NCI-H524 (cell line): ENCODE data around the gene RSPH9.

Experiments used
- DNase-seq, 2 experiments: peaks; one replicate each; lab custom pipeline; 2025; lab: John Stamatoyannopoulos, UW

The RSPH9 gene

DNA sequence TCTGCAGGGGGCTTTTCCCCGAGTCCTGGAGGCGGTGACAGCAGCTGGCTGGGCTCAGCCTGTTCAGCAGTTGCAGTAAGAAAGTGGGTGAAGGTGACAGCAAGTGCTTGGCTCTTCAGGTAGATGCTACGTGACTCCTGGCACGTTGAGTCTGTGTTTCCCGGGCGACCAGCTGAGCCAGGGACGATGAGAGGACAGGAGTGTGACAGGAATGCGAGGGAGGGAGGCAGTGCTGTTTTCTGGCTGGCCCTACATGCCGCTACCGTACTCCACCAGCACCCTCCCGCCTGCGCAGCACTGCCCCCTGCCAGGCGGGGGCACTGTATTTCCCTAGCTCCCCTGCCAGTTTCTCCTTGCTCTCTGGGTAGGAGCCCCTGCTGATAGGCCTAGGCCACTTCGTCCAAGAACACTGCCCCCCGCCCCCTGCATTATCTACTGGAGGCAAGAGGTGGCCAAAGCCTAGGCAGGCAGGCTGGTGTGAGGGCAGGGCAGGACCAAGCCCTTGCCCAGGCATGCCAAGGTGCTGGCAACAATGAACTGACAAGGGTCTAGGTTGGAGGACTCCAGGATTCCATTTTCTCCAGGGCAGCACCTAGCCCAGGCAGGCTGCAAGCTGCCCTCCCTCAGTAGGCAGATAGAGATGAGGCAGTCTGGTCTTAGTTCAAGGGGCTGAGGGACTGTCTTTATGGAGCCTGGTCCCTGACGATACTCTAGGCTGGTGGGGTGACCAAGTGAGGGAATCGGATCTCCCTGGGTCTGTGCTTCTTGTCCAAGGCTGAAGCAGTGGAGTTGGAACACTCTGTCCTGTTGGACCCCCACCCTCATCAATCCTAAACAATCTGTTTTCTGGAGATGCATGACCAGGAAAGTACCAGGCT lies 23.6 kb downstream of the RSPH9 start:
- DNase-seq = peak; percentile 80 to 98

DNA sequence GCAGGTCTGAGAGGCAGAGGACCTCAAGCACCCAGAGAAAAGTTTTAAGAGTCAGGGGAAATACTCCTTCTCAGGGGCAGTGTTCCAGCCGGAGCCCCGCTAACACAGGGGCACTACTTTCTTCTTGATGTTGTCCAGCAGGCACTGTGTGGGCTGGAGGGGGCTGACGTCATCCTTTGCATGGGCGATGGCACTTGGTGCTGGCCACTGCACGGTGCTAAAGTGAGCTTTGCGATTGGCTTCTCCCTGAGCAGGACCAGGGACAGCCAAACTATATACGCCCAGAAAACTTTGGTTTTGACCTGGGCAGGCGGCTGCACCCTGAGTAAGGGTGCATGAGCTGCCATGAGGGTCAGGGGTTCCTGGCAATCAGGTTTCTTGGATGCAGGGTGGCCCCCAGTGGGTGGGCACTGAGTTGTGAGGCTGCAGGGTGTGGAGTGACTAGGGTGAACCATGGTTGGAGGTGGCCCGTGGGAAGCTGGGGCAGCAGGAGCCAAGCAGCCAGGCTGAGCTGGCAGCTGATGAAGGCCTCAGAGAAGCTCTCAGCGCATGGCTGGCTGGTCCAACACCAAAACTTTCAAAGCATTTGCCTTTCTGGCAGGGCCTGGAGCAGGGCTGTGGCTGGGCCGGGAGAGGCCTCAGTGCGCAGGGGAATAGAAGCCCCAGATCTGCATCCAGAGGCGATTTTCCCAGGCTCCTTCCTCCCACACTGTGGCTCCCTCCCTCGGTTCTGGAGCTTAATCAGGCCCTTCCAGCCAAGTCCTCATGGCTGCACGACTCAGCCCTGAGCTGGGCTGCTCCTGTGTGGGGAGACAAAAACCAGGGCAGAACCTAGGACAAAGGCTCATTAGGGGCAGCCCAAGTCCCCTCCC lies 24.4 kb downstream of the RSPH9 start:
- DNase-seq = peak in 1 of 2 experiments; percentile 38

DNA sequence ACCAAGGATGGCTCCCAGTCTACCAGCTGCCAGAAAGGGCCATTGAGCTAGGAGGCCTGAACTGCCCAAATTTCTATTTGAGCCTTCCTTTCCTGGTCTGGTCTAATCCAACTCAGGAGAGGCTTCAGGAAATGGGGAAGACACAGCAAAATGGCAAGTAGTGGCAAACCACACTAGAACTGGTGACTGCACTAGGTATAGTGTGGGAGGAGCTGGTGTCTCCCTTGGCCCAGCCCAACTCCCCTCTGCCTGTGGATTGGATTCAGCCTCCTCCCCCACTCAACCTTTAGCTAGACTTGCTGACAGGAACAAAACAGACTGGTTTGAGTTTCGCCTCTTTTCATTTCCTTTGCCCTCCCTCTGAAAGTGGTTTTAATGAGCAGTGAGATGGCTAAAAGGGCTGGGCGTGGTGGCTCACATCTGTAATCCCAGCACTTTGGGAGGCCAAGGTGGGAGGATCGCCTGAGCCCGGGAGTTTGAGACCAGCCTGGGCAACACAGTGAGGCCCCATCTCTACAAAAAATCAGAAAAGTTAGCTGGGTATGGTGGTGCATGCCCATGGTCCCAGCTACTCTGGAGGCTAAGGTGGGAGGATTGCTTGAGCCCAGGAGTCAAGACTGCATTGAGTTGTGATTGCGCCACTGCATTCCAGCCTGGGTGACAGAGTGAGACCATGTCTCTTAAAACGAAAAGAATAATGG lies 25.2 kb downstream of the RSPH9 start:
- no peak for DNase-seq

DNA sequence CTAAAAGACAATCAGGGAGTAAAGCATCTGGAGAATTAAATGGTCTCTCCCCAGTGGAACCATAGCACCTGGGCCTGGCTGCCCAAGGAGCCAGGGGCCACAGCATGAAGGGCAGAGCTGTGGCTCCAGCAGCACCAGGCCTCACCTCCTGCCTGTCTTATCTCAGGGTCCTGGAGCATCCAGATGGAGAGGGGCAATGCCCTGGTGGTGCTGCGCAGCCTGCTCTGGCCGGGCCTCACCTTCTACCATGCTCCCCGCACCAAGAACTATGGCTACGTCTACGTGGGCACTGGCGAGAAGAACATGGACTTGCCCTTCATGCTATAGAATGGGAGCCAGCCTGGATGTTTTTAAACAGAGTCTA lies 25.8 kb downstream of the RSPH9 start:
- DNase-seq = no peak

DNA sequence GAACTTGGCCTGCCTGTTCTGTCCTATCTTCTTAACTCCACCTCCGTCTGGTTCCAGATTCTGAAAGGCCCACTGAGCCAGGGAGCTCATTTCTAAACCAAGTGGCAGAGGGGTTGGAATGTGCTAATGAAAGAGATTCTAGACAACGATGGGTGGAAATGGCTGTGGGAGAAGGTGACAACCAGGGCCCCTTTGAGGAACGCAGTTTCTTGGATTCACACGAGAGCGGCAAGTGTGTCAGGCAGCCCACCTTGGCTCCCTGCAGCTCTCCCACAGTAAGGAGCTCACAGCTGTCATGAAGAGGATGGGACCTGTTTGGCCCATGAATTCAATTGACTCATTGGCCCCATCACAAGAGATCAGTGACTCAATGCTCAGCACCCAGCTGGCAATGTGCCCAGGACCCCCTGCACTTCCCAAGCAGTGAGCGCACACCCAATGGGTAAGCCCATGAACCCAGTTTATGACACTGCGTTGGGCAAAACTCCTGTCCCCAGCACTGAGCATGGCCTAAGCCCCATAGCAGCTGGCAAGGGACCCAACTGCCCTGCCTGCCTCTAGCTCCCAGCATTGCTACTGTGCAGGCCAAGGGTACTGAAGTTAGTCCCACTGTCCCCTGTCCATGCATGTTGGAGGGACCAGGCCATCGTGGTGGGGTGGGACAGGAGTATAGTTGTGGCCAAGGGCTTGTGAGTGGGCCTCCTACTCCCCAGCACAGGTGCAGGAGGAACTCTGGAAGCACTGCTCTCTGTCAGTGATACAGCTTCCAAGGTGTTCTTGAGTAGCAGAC lies 26.4 kb downstream of the RSPH9 start:
- no peak for DNase-seq

DNA sequence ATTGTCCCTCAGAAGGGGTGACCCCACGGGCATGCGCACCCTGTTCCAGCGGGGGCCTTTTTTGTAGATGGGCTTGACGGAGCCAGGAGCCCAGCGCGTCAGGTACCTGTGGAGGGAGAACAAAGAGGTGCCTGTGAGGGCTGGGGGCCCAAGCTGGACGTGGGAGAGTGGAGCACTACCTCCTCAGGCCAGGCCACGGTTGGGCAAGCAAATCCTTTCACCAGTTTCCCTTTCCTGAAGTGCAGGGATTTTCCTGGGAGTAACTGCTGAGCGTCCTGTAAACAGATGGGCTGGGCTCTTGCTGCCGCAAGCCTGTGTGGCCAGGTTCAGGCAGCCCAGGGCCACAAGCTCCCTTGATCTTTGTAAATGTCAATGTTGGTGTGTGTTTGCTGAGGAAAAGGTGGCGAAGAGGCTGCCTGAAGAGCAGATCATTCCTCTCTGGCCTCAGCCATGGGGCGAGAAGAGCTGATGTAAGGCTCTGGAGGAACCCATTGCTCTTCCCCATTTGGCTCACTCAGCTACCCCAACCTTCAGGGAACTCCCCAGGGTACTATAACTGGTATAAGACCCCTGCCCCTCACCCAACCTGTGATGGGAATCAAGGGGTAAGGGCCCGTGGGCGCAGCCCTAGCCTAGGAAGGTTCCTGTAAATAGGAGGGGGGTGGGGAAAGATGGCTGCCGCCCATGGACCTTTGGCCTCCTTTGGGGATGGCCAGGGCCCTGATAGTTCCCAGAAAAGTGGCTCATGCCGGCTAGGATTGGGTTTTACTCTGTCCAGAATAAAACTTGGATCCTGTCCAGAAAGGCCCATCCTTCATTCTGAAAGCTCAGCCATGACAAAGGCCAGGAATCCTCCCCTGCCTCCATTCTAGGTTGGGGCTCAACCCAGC lies 27.2 kb downstream of the RSPH9 start:
- no peak for DNase-seq

DNA sequence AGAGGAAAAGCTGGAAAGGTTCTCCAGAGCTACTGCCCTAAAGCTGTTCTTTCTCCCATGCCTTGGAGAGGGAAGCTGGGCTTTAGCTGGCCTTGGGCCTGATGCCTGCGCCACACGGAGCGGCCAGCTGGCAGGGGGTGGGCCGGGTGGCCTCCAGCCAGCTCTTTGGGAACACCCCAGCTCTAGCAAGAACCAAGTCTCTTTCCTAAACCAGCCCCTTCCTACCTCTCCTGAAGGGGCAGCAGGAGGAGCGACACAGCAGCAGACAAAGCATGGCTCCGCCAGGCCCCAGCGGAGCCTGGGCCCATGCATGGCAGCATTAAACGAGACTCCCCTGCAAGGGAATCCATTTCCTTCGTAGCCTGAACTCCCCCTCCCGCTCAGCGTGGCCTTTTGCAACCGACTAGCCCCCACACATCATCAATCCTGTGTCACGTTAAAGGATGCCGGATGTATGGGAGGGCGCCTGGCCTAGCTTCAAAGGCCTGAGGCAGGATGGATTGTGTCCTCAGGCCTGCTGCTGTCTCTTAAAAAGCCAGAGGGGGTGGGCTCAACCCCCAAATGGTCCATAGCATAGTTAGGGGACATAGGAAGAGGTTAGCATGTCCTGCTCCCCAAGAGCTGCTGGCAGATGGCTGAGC lies 28.7 kb downstream of the RSPH9 start:
- DNase-seq = no peak

DNA sequence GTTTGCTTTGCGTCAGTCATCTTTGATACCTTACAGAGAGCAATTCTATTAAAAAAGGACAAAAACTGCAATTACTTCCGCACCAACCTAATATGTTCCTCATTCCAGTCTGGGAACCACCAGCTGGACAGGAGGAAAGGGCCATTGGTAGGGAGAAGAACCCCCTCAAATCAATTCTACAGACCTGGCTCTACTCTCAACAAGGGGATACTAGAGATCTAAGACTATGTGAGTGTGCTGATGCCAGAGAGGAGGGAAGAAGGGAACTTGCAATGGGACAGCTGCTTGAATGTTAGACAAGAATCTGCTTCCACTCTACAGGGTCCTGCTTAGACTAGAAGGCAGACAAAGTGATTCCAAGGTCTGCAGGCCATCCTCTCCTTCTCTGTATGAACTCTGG lies 29.5 kb downstream of the RSPH9 start:
- DNase-seq = no peak

DNA sequence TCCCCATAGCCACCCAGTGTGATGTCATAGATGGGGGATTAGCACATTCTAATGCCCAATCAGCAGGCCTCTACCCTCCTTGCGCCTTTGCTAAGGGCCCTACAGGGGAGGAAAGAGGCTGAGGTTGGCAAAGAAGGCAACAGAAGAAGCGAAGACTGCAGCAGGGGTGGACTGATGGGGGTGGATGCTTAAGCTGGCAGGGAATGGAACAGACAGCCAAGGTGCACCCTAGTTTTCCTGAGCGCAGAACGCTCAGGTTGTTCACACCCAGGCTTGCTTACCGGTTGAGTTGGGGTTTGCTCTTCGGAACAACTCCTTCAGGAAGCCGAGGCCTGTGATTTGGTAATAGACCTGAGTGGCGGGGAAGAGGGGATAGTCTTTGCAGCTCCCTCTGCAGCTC lies 30.1 kb downstream of the RSPH9 start:
- DNase-seq = no peak

DNA sequence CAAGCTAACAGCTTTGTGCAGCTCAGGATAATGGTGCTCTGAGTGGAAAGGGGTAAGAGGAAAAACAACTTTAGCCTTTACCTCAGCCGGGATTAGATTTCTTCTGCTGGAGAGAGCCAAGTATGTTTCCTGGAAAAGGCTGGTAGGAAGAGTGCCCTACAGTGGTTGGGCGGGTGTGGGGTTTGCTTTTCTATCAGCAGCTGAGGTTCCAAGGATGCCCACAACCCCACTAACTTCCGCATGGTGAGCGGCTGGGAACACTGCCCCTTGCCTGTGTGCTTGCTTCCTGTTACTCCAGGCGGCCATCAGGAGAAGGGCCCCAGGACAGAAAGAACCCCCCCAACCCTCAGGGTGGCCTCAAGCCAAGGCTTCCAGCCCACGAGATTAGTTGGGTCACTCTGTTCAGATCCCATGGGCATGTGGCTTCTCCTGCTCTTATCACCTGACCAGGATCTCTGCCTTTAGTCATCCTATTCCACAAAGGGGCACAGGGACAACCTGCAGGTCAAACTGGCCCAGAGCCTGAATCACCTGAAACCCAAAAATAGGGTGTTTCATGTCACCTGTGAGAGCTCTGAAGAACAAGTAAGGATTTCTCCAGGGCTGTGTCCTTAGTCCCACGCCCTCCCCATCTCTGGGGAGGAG lies 32.2 kb downstream of the RSPH9 start:
- DNase-seq = no peak

DNA sequence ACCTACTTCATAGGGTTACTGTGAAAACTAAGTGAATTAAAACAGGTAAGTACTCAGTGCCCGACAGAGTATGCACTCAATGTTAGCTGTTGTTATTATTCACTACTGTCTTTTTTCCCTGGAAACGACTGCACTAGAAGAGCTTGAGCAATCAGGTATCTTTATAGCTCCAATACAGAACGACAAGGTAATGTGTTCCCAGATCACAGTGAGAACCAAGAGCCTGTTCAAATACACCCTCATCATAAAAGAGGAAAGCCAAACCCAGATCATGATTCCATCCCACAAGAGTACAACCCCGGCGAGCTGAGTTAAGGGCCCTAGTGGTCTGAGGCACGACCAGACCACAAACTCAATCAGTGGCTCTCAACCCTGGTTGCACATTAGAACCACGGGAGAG lies 32.9 kb downstream of the RSPH9 start:
- DNase-seq = no peak

DNA sequence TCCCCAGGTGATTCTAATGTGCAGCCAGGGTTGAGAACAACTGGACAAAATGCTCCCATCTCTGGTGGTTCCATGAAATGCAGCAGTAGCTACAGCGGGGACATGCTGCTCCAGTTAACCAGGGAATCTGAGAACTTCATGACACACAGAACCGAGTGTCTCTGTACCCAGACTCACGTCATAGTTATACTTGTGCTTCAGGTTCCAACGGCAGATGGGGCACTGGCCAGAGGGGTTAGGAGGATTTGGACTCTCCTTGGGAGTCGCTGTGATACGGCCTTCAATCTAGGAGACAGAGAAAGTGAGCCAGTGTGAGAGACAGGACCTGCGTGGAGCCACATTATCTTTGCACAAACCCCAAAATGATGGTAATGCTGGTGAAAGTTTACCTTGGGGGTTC lies 33.5 kb downstream of the RSPH9 start:
- no peak for DNase-seq

DNA sequence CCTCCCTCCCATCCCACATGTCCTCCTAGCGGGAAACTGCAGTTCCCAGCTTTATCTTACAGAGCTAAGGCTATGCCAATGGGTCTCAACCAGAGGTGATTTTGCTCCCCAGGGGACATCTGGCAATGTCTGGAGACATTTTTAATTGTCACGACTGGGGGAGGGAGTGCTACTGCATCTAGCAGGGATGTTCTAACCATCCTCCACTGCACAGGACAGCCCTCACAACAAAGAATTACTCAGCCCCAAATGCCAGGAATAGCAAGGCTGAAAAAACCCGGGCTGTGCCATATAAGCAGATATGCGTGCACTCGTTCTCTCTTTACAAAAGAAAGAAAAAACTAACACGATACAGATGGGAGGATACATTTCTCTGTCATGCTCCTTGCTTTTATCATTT lies 34.2 kb downstream of the RSPH9 start:
- DNase-seq = no peak

DNA sequence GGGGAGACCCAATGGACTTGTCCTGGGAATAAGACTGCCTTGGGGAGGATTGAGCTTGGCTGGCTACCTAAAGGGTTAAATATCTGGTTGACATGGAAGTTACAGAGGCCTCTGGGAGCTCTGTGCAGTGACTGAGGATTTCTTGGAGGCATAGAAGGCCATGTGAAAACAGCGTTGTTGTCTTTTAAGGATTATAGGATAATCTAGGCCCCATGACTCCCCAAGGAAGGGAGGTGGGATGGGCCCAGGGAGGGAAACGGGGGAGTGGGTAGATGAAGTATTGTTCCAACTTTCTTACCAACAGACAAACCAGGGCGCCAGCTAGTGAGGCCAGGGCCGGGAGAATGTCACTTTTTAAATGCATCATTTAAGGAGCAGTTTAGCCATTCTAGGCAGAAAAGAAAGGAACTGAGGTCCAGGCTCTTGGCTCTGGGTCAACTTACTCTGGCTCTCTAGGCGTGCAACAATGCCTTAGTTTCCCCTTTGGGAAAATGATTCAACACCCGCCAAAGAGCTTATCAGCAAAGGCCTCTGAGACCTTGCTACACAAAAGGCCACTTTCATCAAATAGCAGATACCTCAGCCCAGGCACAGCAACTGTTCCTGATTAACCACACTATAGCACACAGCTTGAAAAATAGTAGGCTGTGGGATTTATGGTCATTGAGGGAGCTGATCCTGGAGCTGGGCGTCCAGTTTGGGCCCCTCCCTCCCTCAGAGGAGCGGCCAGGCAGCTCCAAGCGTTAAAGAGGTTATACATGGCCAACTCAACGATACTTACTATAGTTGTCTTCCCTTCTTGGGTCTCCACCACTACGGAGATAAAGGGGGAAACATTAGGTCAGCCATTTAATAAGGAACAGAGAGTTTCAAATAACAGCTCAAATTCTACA lies 35.7 kb downstream of the RSPH9 start:
- DNase-seq = no peak

DNA sequence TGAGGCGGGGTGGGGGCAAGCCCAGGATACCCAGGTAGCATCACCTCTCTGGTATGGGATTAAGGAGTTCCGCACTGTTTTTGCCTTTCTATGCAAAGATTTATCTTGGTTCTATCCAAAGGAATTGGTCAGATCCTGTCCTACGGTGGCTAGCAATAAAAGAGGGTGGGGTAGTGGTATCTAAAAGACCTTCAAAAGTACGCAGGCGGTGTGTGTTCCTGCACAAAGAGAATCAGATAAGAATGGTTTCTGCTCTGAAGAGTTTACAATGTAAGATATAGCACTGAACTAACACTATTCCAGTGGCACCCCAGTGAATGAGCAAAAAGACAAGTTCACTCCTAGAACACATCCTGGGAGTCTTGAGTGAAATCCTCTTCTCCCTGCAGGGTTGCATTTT lies 36.5 kb downstream of the RSPH9 start:
- no peak for DNase-seq

DNA sequence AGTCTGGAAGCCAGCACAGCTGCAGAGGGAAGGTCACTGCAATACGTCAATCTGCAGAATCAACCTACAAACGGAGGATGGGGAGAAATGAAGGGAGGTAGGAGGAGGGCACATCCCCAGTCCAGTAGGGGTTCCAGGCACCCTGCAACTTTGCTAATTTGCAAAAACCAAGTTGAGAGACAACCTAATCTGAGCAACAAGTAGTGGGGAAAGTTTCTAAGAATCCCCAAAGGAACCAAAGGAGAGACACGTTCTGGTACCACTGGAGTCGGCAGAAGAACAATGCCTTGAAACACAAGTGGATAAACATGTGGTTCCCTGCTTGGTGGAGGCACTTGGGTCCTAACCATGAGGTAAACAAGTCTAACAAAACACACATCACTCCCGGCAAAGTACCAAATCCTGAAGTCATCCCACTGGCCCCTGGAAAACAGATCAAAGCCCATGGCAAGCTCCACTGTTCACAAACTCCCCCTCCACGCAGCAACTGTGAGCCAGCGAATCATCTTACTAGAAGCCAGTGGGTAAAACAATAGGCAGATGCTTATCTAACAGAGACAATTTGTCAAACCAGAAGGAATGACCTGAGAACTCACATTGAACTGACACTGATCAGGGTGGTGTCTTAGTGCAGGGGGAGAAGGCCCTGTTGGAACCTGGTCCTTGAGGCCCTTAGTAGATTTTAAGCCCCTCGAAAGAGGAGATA lies 38.0 kb downstream of the RSPH9 start:
- DNase-seq = no peak

DNA sequence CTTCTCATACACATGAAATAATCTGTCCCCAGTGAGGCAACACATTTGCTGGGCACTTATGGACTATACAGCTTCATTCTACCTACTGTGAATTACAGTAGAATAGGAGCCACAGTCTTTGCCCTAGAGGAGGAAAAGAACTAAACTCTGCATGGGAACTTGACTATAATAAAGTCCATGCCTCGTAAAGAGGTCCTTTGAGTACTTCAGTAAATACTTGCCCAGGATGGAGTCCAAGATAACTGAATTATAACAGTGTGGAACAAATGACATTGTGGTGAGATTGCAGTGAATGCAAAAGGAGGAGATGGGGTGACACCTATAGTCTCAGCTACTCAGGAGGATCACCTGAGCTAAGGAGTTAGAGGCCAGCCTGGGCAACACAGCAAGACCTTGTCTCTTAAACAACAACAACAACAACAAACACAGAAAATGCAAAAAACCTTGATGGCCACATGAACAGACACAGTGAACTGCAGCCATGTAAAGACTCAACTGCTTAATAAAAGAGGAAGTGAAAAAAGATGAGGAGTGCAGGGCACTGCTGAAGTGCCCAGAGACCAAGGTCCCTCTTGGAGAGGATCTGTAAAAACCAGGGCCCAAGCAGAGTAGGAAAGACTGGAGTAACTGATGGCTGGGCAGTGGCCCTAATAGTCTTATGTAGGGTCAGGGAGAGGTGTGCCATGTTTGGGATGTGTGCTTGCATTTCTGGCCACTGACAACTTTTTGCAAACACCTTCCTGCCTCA lies 39.0 kb downstream of the RSPH9 start:
- DNase-seq = no peak
